ENCODE measurements around the gene EPB41L4B.
"Not testable (repeated sequence)": the region's sequence is repeated elsewhere in the genome, so short reads cannot be mapped to it uniquely, and the experiment has no call there.

The EPB41L4B gene

DNA sequence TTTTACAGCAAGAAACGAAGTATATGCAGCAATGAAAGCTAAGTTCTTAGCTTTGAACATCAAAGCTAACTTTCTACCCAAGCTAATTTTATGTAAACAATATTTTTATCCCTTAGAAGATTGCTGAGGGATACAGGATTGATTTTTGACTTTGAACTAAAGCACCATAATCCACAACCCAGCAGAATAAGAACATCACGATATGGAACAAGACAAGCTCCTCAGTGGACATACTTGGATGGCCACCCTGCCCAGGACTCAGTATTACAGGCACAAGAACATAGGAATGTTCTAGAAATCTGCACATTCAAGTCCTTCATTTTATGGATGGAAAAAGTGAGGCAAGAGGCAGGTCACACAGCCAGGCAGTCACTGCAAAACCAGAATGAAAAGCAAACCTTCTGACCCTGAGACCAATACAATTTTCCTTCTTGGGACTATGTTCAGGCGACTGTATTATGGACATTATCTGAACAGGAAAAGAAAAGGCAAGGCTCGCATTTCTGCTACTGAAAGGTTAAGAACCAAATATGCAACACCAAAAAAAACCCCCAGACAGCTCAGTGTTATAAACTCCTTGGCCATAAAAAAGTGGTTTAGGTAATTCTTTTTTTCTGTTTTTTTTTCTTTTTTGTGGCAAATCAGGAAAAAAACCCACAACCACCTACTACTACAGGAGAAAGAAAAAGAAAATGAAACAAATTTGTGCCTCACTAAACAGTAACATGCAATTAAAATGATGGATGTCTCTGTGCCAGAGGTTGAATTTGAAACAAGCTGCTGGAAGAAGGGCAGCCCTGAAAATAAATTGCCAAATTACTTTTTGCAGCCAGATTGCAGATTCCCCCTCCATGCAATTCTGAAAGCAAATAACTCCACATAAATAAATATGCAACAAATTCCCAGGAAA is 25.4 kb downstream of the EPB41L4B start:
- DNase-seq (ENCODE audit: low read depth), result no peak
- no peak for TF ChIP-seq POLR2A (IDR thresholded peaks at IDR 0.05; ENCODE audit: extremely low read depth, insufficient read length)
- TF ChIP-seq, protein P1, sequence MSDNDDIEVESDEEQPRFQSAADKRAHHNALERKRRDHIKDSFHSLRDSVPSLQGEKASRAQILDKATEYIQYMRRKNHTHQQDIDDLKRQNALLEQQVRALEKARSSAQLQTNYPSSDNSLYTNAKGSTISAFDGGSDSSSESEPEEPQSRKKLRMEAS (IDR thresholded peaks at IDR 0.05; ENCODE audit: low read depth, low read length), result no peak
- TF ChIP-seq MYC (IDR thresholded peaks at IDR 0.05; ENCODE audit: low read depth, low read length), result no peak
- TF ChIP-seq, protein P2, sequence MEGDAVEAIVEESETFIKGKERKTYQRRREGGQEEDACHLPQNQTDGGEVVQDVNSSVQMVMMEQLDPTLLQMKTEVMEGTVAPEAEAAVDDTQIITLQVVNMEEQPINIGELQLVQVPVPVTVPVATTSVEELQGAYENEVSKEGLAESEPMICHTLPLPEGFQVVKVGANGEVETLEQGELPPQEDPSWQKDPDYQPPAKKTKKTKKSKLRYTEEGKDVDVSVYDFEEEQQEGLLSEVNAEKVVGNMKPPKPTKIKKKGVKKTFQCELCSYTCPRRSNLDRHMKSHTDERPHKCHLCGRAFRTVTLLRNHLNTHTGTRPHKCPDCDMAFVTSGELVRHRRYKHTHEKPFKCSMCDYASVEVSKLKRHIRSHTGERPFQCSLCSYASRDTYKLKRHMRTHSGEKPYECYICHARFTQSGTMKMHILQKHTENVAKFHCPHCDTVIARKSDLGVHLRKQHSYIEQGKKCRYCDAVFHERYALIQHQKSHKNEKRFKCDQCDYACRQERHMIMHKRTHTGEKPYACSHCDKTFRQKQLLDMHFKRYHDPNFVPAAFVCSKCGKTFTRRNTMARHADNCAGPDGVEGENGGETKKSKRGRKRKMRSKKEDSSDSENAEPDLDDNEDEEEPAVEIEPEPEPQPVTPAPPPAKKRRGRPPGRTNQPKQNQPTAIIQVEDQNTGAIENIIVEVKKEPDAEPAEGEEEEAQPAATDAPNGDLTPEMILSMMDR (IDR thresholded peaks at IDR 0.05; ENCODE audit: low read depth, low read length), result no peak
- H3K4me3 ChIP-seq (ENCODE audit: low read depth, low read length), result no peak overlapping the region

DNA sequence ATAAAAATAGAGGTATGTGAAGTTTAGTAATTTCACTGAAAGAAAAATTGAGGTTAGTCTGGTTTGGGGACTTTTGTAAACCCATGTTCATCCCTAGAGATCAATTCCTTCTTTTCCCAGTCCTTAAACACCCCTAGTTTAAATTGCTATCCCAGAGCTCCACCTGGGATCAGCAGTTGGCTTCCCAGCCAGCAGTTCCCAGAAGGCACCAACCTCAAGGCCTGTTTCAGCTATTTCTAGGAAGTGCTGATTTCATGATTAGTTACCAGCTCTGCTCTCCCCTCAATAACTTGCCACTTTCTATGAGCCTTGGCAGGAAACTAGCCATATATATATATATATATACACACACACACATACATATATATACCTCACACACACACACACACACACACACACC is 30.5 kb downstream of the EPB41L4B start:
- DNase-seq (ENCODE audit: low read depth), result no peak
- no peak overlapping the region for H3K4me3 ChIP-seq (ENCODE audit: low read depth, low read length)
- no peak for TF ChIP-seq MYC (IDR thresholded peaks at IDR 0.05; ENCODE audit: low read depth, low read length)

DNA sequence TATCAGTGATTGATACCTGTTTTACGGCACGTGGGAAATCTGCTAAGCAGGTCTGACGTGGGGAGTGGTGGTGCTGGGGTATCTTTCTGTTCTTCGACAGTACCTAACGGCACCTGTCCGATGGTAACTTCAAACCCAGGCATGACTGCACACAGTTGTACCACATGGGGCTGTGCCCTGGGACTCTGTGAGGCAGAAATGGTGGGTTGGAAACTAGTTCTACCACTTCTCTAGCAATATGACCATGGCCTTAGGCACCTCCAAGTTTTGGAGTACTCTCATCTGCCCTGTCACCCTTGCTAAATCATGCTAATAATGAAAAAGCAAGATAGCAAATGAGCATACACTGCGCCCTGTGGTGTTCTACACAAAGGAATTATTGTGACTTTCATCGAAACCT is 30.9 kb downstream of the EPB41L4B start:
- TF ChIP-seq MYC (IDR thresholded peaks at IDR 0.05; ENCODE audit: low read depth, low read length), result no peak
- TF ChIP-seq, protein P2 (IDR thresholded peaks at IDR 0.05; ENCODE audit: low read depth, low read length), result no peak
- TF ChIP-seq, protein P1 (IDR thresholded peaks at IDR 0.05; ENCODE audit: low read depth, low read length), result no peak
- no peak for TF ChIP-seq POLR2A (IDR thresholded peaks at IDR 0.05; ENCODE audit: extremely low read depth, insufficient read length)
- no peak for DNase-seq (ENCODE audit: low read depth)
- no peak overlapping the region for H3K4me3 ChIP-seq (ENCODE audit: low read depth, low read length)

DNA sequence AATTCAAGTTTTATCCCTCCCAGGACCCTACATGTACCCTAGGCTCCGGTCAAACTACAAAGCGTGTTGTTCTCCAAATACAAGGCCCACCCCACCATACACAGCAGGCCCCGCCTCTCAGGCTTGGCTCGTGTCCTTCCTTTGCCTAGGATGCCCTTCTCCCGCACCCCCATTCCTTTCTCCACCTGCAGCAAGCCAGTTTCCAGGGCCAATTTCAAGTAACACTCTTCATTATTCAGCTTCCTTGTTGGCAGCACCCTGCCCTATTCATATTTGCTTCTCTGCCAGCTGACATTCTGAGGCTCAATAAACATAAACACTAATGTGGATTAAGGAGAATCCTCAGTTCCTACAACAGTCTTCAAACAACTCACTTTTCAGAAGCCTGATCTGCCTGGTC is 31.7 kb downstream of the EPB41L4B start:
- no peak for DNase-seq (ENCODE audit: low read depth)
- no peak overlapping the region for H3K4me3 ChIP-seq (ENCODE audit: low read depth, low read length)
- TF ChIP-seq MYC (IDR thresholded peaks at IDR 0.05; ENCODE audit: low read depth, low read length), result no peak
- TF ChIP-seq POLR2A (IDR thresholded peaks at IDR 0.05; ENCODE audit: extremely low read depth, insufficient read length), result no peak
- TF ChIP-seq, protein P2 (IDR thresholded peaks at IDR 0.05; ENCODE audit: low read depth, low read length), result no peak
- TF ChIP-seq, protein P1 (IDR thresholded peaks at IDR 0.05; ENCODE audit: low read depth, low read length), result no peak

DNA sequence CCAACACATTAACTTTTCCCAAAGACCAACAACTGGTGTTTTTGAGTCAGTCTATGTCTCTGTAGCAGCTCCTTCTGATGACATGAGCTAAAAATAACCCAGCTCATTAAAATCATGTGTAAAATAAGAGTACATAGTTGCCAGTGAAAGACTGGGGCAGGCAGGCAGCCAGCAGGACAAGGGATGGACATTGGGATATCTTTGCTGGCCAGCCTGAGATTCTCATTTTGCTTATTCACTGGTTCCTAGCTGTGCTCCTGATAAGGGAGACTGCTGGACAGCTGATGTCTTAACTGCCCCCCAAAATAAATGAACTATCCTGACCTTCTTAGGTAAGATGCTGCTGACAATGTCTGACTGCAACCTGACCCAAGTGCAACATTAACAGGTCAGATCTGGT is 33.9 kb downstream of the EPB41L4B start:
- TF ChIP-seq, protein P2 (IDR thresholded peaks at IDR 0.05; ENCODE audit: low read depth, low read length), result no peak
- TF ChIP-seq MYC (IDR thresholded peaks at IDR 0.05; ENCODE audit: low read depth, low read length), result no peak
- no peak for TF ChIP-seq POLR2A (IDR thresholded peaks at IDR 0.05; ENCODE audit: extremely low read depth, insufficient read length)
- no peak for DNase-seq (ENCODE audit: low read depth)
- H3K4me3 ChIP-seq (ENCODE audit: low read depth, low read length), result no peak overlapping the region

DNA sequence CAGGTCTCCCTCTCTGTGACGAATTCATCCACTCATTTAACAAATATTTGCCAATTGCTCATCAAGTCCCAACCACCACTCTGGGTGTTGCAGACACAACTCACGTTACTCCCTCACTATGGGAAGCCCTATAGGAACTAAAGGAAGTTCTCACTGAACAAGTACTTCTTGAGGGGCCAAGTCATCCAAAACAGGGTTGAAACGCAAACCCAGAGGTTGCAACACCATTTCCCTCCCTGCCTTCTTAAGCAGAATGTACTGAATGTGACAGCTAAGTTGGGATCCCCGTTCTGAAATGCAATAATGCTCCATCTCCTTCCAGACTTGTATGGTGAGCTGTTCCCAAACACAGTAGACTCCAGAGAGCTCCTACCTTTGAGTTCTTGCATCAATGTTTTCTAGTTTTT is 34.3 kb downstream of the EPB41L4B start:
- peak; percentile 41 for DNase-seq (ENCODE audit: low read depth)
- TF ChIP-seq, protein P1 (IDR thresholded peaks at IDR 0.05; ENCODE audit: low read depth, low read length), result no peak
- no peak for TF ChIP-seq MYC (IDR thresholded peaks at IDR 0.05; ENCODE audit: low read depth, low read length)
- TF ChIP-seq, protein P2 (IDR thresholded peaks at IDR 0.05; ENCODE audit: low read depth, low read length), result no peak
- no peak for TF ChIP-seq POLR2A (IDR thresholded peaks at IDR 0.05; ENCODE audit: extremely low read depth, insufficient read length)
- H3K4me3 ChIP-seq (ENCODE audit: low read depth, low read length), result no peak overlapping the region

DNA sequence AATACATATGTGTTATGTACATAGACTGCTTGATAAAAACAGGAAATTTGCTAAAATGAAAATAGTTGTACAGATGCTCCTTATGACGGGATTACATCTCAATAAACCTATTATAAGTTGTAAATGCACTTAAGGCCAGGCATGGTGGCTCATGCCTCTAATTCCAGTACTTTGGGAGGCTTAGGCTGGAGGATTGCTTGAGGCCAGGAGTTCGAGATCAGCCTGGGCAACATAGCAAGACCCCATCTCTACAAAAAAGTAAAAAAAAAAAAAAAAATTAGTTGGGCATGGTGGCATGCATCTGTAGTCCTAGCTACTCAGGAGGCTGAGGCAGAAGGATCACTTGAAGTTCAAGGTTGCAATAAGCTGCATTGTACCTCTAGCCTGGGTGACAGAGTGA is 37.2 kb downstream of the EPB41L4B start:
- not testable (repeated sequence) for H3K4me3 ChIP-seq (ENCODE audit: low read depth, low read length); DNase-seq (ENCODE audit: low read depth)

Measured in NB4 (cell line).